Small intestine (tissue), 7 donors: ENCODE data around the gene SNRPD3. TPM values are rescaled to one million over a fixed set of nuclear protein-coding genes. Genes with fewer than 3 reads are reported as not detected.
"Not testable (repeated sequence)": the region's sequence is repeated elsewhere in the genome, so short reads cannot be mapped to it uniquely, and the experiment has no call there.

Experiments
- DNase-seq, 2 donors: peaks; one replicate each; pipeline versions ENCODE4 v3.0.0 to v3.0.0-alpha.2; 2013
- FAIRE-seq: peaks from 2 replicates; lab custom pipeline; 2012; peaks lifted over from hg19 to GRCh38; lab: Jason Lieb, UNC
- H3K27ac ChIP-seq, 3 donors: one replicate each; pipeline ENCODE4 v1.5.1; 2013; ENCODE audit warnings: low read length in 2 of 3, mild to moderate bottlenecking in 2 of 3, control low read depth in 1 of 3, inconsistent platforms in 1 of 3, low read depth in 1 of 3, moderate library complexity in 1 of 3
- H3K27me3 ChIP-seq, 3 donors: one replicate each; pipeline ENCODE4 v1.6.1; 2013; ENCODE audit warnings: low read length in 3 of 3, inconsistent platforms in 1 of 3; ENCODE audit not compliant: control insufficient read depth in 3 of 3, insufficient read depth in 3 of 3
- H3K36me3 ChIP-seq, 3 donors: one replicate each; pipeline ENCODE4 v1.6.1; 2013; ENCODE audit warnings: low read length in 3 of 3, inconsistent platforms in 1 of 3, low read depth in 1 of 3, mild to moderate bottlenecking in 1 of 3, moderate library complexity in 1 of 3; ENCODE audit not compliant: control insufficient read depth in 3 of 3, insufficient read depth in 2 of 3
- H3K4me1 ChIP-seq, 3 donors: one replicate each; pipeline ENCODE4 v1.6.1; 2013; ENCODE audit warnings: low read length in 2 of 3, inconsistent platforms in 1 of 3, low read depth in 1 of 3, mild to moderate bottlenecking in 1 of 3, moderate library complexity in 1 of 3; ENCODE audit not compliant: control insufficient read depth in 3 of 3, insufficient read depth in 2 of 3
- H3K4me3 ChIP-seq, 3 donors: one replicate each; pipeline ENCODE4 v1.5.1; 2013; ENCODE audit warnings: low read length in 3 of 3, control low read depth in 1 of 3, inconsistent platforms in 1 of 3, low read depth in 1 of 3, mild to moderate bottlenecking in 1 of 3, moderate library complexity in 1 of 3
- H3K9me3 ChIP-seq, 2 donors: one replicate each; pipeline ENCODE4 v1.6.1; 2013; ENCODE audit warnings: low read depth in 1 of 2, low read length in 1 of 2; ENCODE audit not compliant: control insufficient read depth in 2 of 2, insufficient read depth in 1 of 2
- WGBS, 3 donors: extraction: QIAGEN DNeasy Blood & Tissue Kit; methylation state at CpG; one replicate each; pipeline ENCODE4 v1.1.7; 2013; 5-methylcytosine and 5-hydroxymethylcytosine counted together
- polyA plus RNA-seq, 4 donors: library from polyadenylated mRNA; stranded (reverse) in 3 of 4; unstranded in 1 of 4; fragments of 200-250 nt in 3 of 4; fragments of 120-200 nt in 1 of 4; gene quantifications; one replicate each; pipeline versions ENCODE4 v1.2.1 to v1.2.3, GENCODE V29; 2013
- donor health status: healthy with polysubstance abuse.
- donor health status: control.
- donor health status: control.
- donor health status: Bipolar disorder and iron deficiency.
- donor health status: healthy.

The SNRPD3 gene
- polyA plus RNA-seq, 4 donors = 150 to 162 (median 154) TPM

- Histone ChIP-seq H3K4me1 (peaks cover 17 to 56% (median 18%) of the 10 kb centered on the region in 3 donors), H3K27ac (peak overlapping the region; percentile 86 to 99 (median 93)), H3K4me3 (peak overlapping the region in 2 of 3 donors; percentile 67 to 91), H3K36me3 (peaks cover 10 to 52% (median 13%) of the 10 kb centered on the region in 3 donors)
- DNase-seq = peak; percentile 34 to 65
- not testable (repeated sequence) for H3K27me3 ChIP-seq, FAIRE-seq, H3K9me3 ChIP-seq
- WGBS, 3 donors = 65 to 78% (median 77%) methylated on average over 10 of the region's 10 CpGs
These were observed 3.1 kb upstream of the SNRPD3 start for GRCh38 chr22:24552503-24553286.

GRCh38 chr22:24553597-24554312 is 2.0 kb upstream of the SNRPD3 start:
- Histone ChIP-seq H3K36me3 (peaks cover 4 to 46% (median 8%) of the 10 kb centered on the region in 3 donors), H3K4me3 (peak overlapping the region; percentile 67 to 91 (median 87)), H3K27me3 (no peaks in the 10 kb centered on the region), H3K27ac (peak overlapping the region; percentile 86 to 99 (median 93)), H3K9me3 (no peaks in the 10 kb centered on the region), H3K4me1 (peaks cover 16 to 56% (median 17%) of the 10 kb centered on the region in 3 donors)
- DNase-seq = peak; percentile 69 to 73
- WGBS, 3 donors = 13 to 34% (median 22%) methylated on average over 11 to 12 of the region's 12 CpGs
- FAIRE-seq = no peak

- DNase-seq = no peak
These were observed 1.3 kb upstream of the SNRPD3 start, which contains the start of gene GUCD1 for GRCh38 chr22:24554313-24555164. TSS of gene GUCD1 (minus strand) at chr22:24555138. CDS start at chr22:24554991, 147 bp downstream.

GRCh38 chr22:24559471-24559870 is 3.7 kb downstream of the SNRPD3 start:
- H3K4me3 ChIP-seq = no peak overlapping the region
- DNase-seq (no peak), FAIRE-seq (no peak)
- 62 to 71% (median 63%) methylated on average over 4 of the region's 4 CpGs for WGBS, 3 donors
- H3K4me1 ChIP-seq = peaks cover 2 to 16% (median 6%) of the 10 kb centered on the region in 3 donors
- H3K27ac ChIP-seq = no peak overlapping the region
- H3K9me3 ChIP-seq = no peaks in the 10 kb centered on the region
- no peaks in the 10 kb centered on the region for H3K27me3 ChIP-seq
- H3K36me3 ChIP-seq = peaks cover 8 to 32% (median 15%) of the 10 kb centered on the region in 3 donors

More at GRCh38 chr22:24554313-24555164, 1.3 kb upstream of the SNRPD3 start, which contains the start of gene GUCD1:
- Histone ChIP-seq H3K9me3 (no peaks in the 10 kb centered on the region), H3K36me3 (peaks cover 10 to 44% (median 12%) of the 10 kb centered on the region in 3 donors), H3K4me3 (peak within 1 kb of the TSS; percentile 77 to 91 (median 87)), H3K27ac (peak within 1 kb of the TSS; percentile 93 to 99 (median 96)), H3K27me3 (no peaks in the 10 kb centered on the region), H3K4me1 (peaks cover 11 to 49% (median 11%) of the 10 kb centered on the region in 3 donors)
- FAIRE-seq = no peak
- WGBS, 3 donors = 0% methylated on average over 38 to 64 of the region's 64 CpGs

GRCh38 chr22:24563246-24563645 is 7.4 kb downstream of the SNRPD3 start:
- FAIRE-seq (no peak), DNase-seq (no peak)
- Histone ChIP-seq H3K9me3 (no peaks in the 10 kb centered on the region), H3K27me3 (no peaks in the 10 kb centered on the region), H3K4me1 (peaks cover 2 to 19% (median 6%) of the 10 kb centered on the region in 3 donors), H3K27ac (no peak overlapping the region), H3K4me3 (no peak overlapping the region), H3K36me3 (peaks cover 8 to 61% (median 18%) of the 10 kb centered on the region in 3 donors)
- WGBS, 3 donors = 77 to 92% (median 85%) methylated on average over 2 of the region's 2 CpGs

- H3K4me1 ChIP-seq = peaks cover 2 to 19% (median 4%) of the 10 kb centered on the region in 3 donors
- H3K9me3 ChIP-seq = no peaks in the 10 kb centered on the region
- 58 to 66% (median 62%) methylated on average over 2 of the region's 2 CpGs for WGBS, 3 donors
- DNase-seq (peak; percentile 36 to 51), FAIRE-seq (no peak)
- no peak overlapping the region for H3K4me3 ChIP-seq
- no peaks in the 10 kb centered on the region for H3K27me3 ChIP-seq
- peak overlapping the region in 1 of 3 donors; percentile 69 for H3K27ac ChIP-seq
- H3K36me3 ChIP-seq = peaks cover 9 to 63% (median 11%) of the 10 kb centered on the region in 3 donors
These were observed 8.7 kb downstream of the SNRPD3 start for GRCh38 chr22:24564376-24565058.

GRCh38 chr22:24565077-24565476 is 9.3 kb downstream of the SNRPD3 start:
- DNase-seq = no peak
- Histone ChIP-seq H3K27ac (peak overlapping the region in 1 of 3 donors; percentile 65), H3K36me3 (peaks cover 11 to 67% (median 14%) of the 10 kb centered on the region in 3 donors), H3K4me1 (peaks cover 0 to 19% (median 4%) of the 10 kb centered on the region in 3 donors), H3K9me3 (no peaks in the 10 kb centered on the region), H3K27me3 (no peaks in the 10 kb centered on the region), H3K4me3 (no peak overlapping the region)
- FAIRE-seq = no peak
- 70 to 79% (median 77%) methylated on average over 2 of the region's 2 CpGs for WGBS, 3 donors
